ENCODE measurements around the gene FLAD1. TPM values are rescaled to one million over a fixed set of nuclear protein-coding genes. Genes with fewer than 3 reads are reported as not detected.

FLAD1 gene
- total and polyA plus RNA-seq, 5 experiments from 2014 or later = 30.9 to 46.8 (median 41.8) TPM

GRCh38 chr1:155016231-155016831, 33.2 kb downstream of the FLAD1 start:
- ATAC-seq = peak; percentile 25 to 26
- Mint-ChIP-seq H3K9me3 (no peaks in the 10 kb centered on the region), H3K27ac (peak overlapping the region in 7 of 10 donors; percentile 56 to 77 (median 73)), H3K4me3 (peak overlapping the region; percentile 44 to 78 (median 67)), H3K27me3 (peaks cover 0 to 10% (median 0%) of the 10 kb centered on the region in 5 donors), H3K36me3 (no peaks in the 10 kb centered on the region), H3K4me1 (peaks cover 26 to 65% (median 55%) of the 10 kb centered on the region in 4 donors)
- no peak for DNase-seq
- POLR2A ChIA-PET = interaction anchor here (0.9 to 4.3 kb wide), 17 partner anchors 9 to 457 kb away, joined by 3 to 29 read pairs (median 9); partner anchors contain the start of genes ADAM15, CKS1B, FLAD1 and PBXIP1

GRCh38 chr1:155017041-155017945, 34.1 kb downstream of the FLAD1 start:
- peak overlapping the region; percentile 52 to 78 (median 69) for H3K4me3 Mint-ChIP-seq
- ATAC-seq (peak; percentile 98), DNase-seq (peak; percentile 78 to 91 (median 86))
- peak overlapping the region in 5 of 10 donors; percentile 29 to 80 (median 67) for H3K27ac Mint-ChIP-seq
- H3K27me3 Mint-ChIP-seq = peaks cover 0 to 17% (median 0%) of the 10 kb centered on the region in 5 donors
- POLR2A ChIA-PET = interaction anchor here (0.8 to 4.3 kb wide), 21 partner anchors 9 to 458 kb away, joined by 3 to 29 read pairs (median 5); partner anchors contain the start of genes ADAM15, CKS1B, FLAD1 and PBXIP1
- no peaks in the 10 kb centered on the region for H3K9me3 Mint-ChIP-seq
- H3K36me3 Mint-ChIP-seq = no peaks in the 10 kb centered on the region
- peaks cover 26 to 56% (median 51%) of the 10 kb centered on the region in 4 donors for H3K4me1 Mint-ChIP-seq

- POLR2A ChIA-PET = interaction anchor here (0.6 to 4.3 kb wide), 15 partner anchors 10 to 458 kb away, joined by 3 to 29 read pairs (median 6); partner anchors contain the start of genes ADAM15, FLAD1, PBXIP1 and PMVK
- Mint-ChIP-seq H3K36me3 (no peaks in the 10 kb centered on the region), H3K27ac (peak overlapping the region in 4 of 10 donors; percentile 29 to 76 (median 52)), H3K9me3 (no peaks in the 10 kb centered on the region), H3K4me3 (peak overlapping the region; percentile 51 to 74 (median 64)), H3K4me1 (peaks cover 24 to 50% (median 45%) of the 10 kb centered on the region in 4 donors), H3K27me3 (peaks cover 0 to 20% (median 0%) of the 10 kb centered on the region in 5 donors)
- peak in 1 of 2 donors; percentile 4 for ATAC-seq
- DNase-seq = no peak
Measured at GRCh38 chr1:155017946-155018316, 34.8 kb downstream of the FLAD1 start.

- ATAC-seq (no peak), DNase-seq (no peak)
- no peaks in the 10 kb centered on the region for H3K9me3 Mint-ChIP-seq
- POLR2A ChIA-PET = interaction anchor here (0.5 to 4.3 kb wide), 10 partner anchors 28 to 374 kb away, joined by 3 to 20 read pairs (median 4); partner anchors contain the start of genes FLAD1, PMVK and PYGO2
- H3K4me1 Mint-ChIP-seq = peaks cover 21 to 43% (median 37%) of the 10 kb centered on the region in 4 donors
- peaks cover 0 to 2% (median 0%) of the 10 kb centered on the region in 3 donors for H3K36me3 Mint-ChIP-seq
- peaks cover 0 to 28% (median 0%) of the 10 kb centered on the region in 5 donors for H3K27me3 Mint-ChIP-seq
- peak overlapping the region in 4 of 10 donors; percentile 35 to 69 (median 52) for H3K27ac Mint-ChIP-seq
- peak overlapping the region in 1 of 10 donors; percentile 26 for H3K4me3 Mint-ChIP-seq
Measured at GRCh38 chr1:155018617-155019348, 35.6 kb downstream of the FLAD1 start.

GRCh38 chr1:155019377-155020245, 36.5 kb downstream of the FLAD1 start:
- DNase-seq (no peak), ATAC-seq (no peak)
- Mint-ChIP-seq H3K27ac (peak overlapping the region in 3 of 10 donors; percentile 36 to 69 (median 52)), H3K9me3 (no peaks in the 10 kb centered on the region), H3K4me3 (peak overlapping the region in 2 of 10 donors; percentile 3 to 30), H3K27me3 (peaks cover 0 to 28% (median 4%) of the 10 kb centered on the region in 5 donors), H3K36me3 (peaks cover 0 to 2% (median 0%) of the 10 kb centered on the region in 3 donors), H3K4me1 (peaks cover 16 to 35% (median 31%) of the 10 kb centered on the region in 4 donors)
- POLR2A ChIA-PET = interaction anchor here (0.6 to 1.8 kb wide), 4 partner anchors 36 to 58 kb away, joined by 3 to 6 read pairs (median 4); partner anchors contain the start of genes FLAD1 and PYGO2

GRCh38 chr1:155022136-155022926, 39.2 kb downstream of the FLAD1 start:
- Mint-ChIP-seq H3K9me3 (no peaks in the 10 kb centered on the region), H3K36me3 (peaks cover 0 to 2% (median 0%) of the 10 kb centered on the region in 3 donors), H3K4me3 (no peak overlapping the region), H3K4me1 (peaks cover 8 to 17% (median 11%) of the 10 kb centered on the region in 4 donors), H3K27ac (no peak overlapping the region), H3K27me3 (peaks cover 0 to 28% (median 5%) of the 10 kb centered on the region in 5 donors)
- POLR2A ChIA-PET = interaction anchor here (0.7 to 1.0 kb wide), 2 partner anchors 23 to 27 kb away, joined by 3 to 9 read pairs; no protein-coding TSS in a partner anchor
- ATAC-seq (no peak), DNase-seq (no peak)

GRCh38 chr1:155022927-155023236, 39.7 kb downstream of the FLAD1 start:
- no peaks in the 10 kb centered on the region for H3K9me3 Mint-ChIP-seq
- POLR2A ChIA-PET = interaction anchor here (1.0 kb wide), 1 partner anchor 24 kb away, joined by 9 read pairs; no protein-coding TSS in a partner anchor
- H3K27ac Mint-ChIP-seq = no peak overlapping the region
- H3K4me1 Mint-ChIP-seq = peaks cover 3 to 12% (median 9%) of the 10 kb centered on the region in 4 donors
- H3K36me3 Mint-ChIP-seq = peaks cover 0 to 2% (median 0%) of the 10 kb centered on the region in 3 donors
- ATAC-seq (no peak), DNase-seq (no peak)
- H3K4me3 Mint-ChIP-seq = no peak overlapping the region
- peaks cover 0 to 28% (median 5%) of the 10 kb centered on the region in 5 donors for H3K27me3 Mint-ChIP-seq

DNA sequence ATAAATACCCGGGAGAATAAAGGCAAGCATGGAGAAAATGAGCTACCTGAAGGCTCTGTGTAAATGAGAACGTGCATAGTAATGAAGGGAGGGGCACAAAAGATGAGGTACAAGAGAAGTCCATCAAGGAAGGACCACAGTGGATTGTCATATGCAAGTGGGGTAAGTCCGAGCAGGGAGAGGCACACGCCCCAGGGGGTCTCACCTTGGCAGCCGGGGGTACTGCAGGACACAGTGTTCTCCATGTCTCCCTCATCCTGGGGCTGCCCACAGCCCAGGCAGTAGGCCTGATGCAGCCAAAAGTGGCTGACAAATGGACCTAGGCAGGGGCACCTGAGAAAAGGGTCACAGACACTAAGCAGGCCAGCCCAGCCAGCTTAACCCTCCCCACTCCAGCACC, 40.5 kb downstream of the FLAD1 start:
- Mint-ChIP-seq H3K27ac (peak overlapping the region in 1 of 10 donors; percentile 79), H3K9me3 (no peaks in the 10 kb centered on the region), H3K27me3 (peaks cover 0 to 28% (median 5%) of the 10 kb centered on the region in 5 donors), H3K36me3 (peaks cover 0 to 2% (median 0%) of the 10 kb centered on the region in 3 donors), H3K4me1 (peaks cover 0 to 10% (median 6%) of the 10 kb centered on the region in 4 donors), H3K4me3 (no peak overlapping the region)
- ATAC-seq (no peak), DNase-seq (no peak)
- POLR2A ChIA-PET = no interaction called here

DNA sequence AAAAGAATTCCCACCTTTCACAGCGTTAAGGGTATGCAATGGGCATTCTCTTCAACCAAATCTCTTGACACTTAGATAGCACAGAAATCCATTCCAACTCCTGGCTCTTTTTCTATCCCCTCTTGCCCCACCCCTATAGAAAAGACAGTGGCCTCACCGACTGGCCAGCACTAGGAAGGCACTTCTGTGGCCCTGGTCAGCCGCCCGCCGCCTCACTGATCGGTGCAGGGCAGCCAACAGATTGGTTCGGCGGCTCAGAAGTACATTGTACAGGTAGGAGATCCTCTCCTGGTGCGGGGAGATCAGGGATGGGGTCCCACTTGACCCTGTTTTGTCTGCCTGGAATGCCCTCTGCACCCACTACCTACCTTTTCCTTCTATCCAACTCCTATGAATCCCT, 41.2 kb downstream of the FLAD1 start:
- POLR2A ChIA-PET = no interaction called here
- H3K4me1 Mint-ChIP-seq = peaks cover 0 to 7% (median 6%) of the 10 kb centered on the region in 4 donors
- H3K9me3 Mint-ChIP-seq = no peaks in the 10 kb centered on the region

GRCh38 chr1:155026154-155026553, 43.0 kb downstream of the FLAD1 start:
- H3K9me3 Mint-ChIP-seq = no peaks in the 10 kb centered on the region
- H3K36me3 Mint-ChIP-seq = peaks cover 0 to 2% (median 0%) of the 10 kb centered on the region in 3 donors
- ATAC-seq (no peak), DNase-seq (no peak)
- no peak overlapping the region for H3K4me3 Mint-ChIP-seq
- H3K27ac Mint-ChIP-seq = no peak overlapping the region
- H3K4me1 Mint-ChIP-seq = peaks cover 0 to 6% (median 0%) of the 10 kb centered on the region in 4 donors
- H3K27me3 Mint-ChIP-seq = peaks cover 0 to 18% (median 5%) of the 10 kb centered on the region in 5 donors
- POLR2A ChIA-PET = no interaction called here

More for the DNA sequence above, 41.2 kb downstream of the FLAD1 start:
- ATAC-seq = no peak
- H3K4me3 Mint-ChIP-seq = no peak overlapping the region
- H3K27me3 Mint-ChIP-seq = peaks cover 0 to 28% (median 5%) of the 10 kb centered on the region in 5 donors
- no peak overlapping the region for H3K27ac Mint-ChIP-seq
- peaks cover 0 to 2% (median 0%) of the 10 kb centered on the region in 3 donors for H3K36me3 Mint-ChIP-seq
- no peak for DNase-seq

Data from naive thymus-derived CD8-positive, alpha-beta T cell (primary cell).